MM.1S (cell line): Measurements from ENCODE around the gene SEMA3D.

Experiments used
- DNase-seq: peaks from one replicate; pipeline ENCODE4 v3.0.0-alpha.2; 2015
- H2AFZ ChIP-seq: fragments of 300-600 bp; sonication (generic); 2 replicates; pipeline ENCODE4 v1.6.0; 2016; ENCODE audit warnings: antibody characterized with exemption, low read length
- H3F3A ChIP-seq: fragments of 300-600 bp; sonication (generic); 2 replicates; pipeline ENCODE4 v1.6.1; 2016; ENCODE audit warnings: mild to moderate bottlenecking, antibody characterized with exemption, low read length, moderate library complexity, mixed read lengths; ENCODE audit not compliant: insufficient read depth
- H3K27ac ChIP-seq: fragments of 300-600 bp; sonication (generic); 2 replicates; pipeline ENCODE4 v1.5.1; 2016; ENCODE audit warnings: mild to moderate bottlenecking, low read length
- H3K27me3 ChIP-seq: fragments of 300-600 bp; sonication (generic); replicated peaks from 2 replicates; pipeline ENCODE4 v1.6.0; 2016; ENCODE audit warnings: low read length; ENCODE audit not compliant: insufficient read depth
- H3K36me3 ChIP-seq: fragments of 300-600 bp; sonication (generic); replicated peaks from 2 replicates; pipeline ENCODE4 v1.6.1; 2016; ENCODE audit warnings: mild to moderate bottlenecking, low read length, mixed read lengths; ENCODE audit not compliant: insufficient read depth
- H3K4me1 ChIP-seq: fragments of 300-600 bp; sonication (generic); 2 replicates; pipeline ENCODE4 v1.6.1; 2016; ENCODE audit warnings: low read length, mixed read lengths
- H3K4me2 ChIP-seq: fragments of 300-600 bp; sonication (generic); 2 replicates; pipeline ENCODE4 v1.6.0; 2016; ENCODE audit warnings: low read depth, low read length
- H3K4me3 ChIP-seq: fragments of 300-600 bp; sonication (generic); 2 replicates; pipeline ENCODE4 v1.5.1; 2016; ENCODE audit warnings: low read length, mixed read lengths
- H3K79me2 ChIP-seq: fragments of 300-600 bp; sonication (generic); 2 replicates; pipeline ENCODE4 v1.6.1; 2016; ENCODE audit warnings: mixed run types, low read length, mixed read lengths
- H3K9ac ChIP-seq: fragments of 300-600 bp; sonication (generic); 2 replicates; pipeline ENCODE4 v1.6.1; 2016; ENCODE audit warnings: low read length, mixed read lengths
- H3K9me2 ChIP-seq: fragments of 300-600 bp; sonication (generic); replicated peaks from 2 replicates; pipeline ENCODE4 v1.6.1; 2016; ENCODE audit warnings: mild to moderate bottlenecking, low read length, mixed read lengths; ENCODE audit not compliant: insufficient read depth
- H3K9me3 ChIP-seq: fragments of 300-600 bp; sonication (generic); replicated peaks from 2 replicates; pipeline ENCODE4 v1.6.1; 2016; ENCODE audit warnings: mild to moderate bottlenecking, low read length, mixed read lengths; ENCODE audit not compliant: insufficient read depth
- H4K20me1 ChIP-seq: fragments of 300-600 bp; sonication (generic); 2 replicates; pipeline ENCODE4 v1.6.1; 2016; ENCODE audit warnings: mild to moderate bottlenecking, low read length, moderate library complexity, mixed read lengths; ENCODE audit not compliant: insufficient read depth
- EZH2 ChIP-seq: fragments of 300-600 bp; sonication (generic); optimal IDR thresholded peaks from 2 replicates; pipeline ENCODE3; 2017; ENCODE audit warnings: low read depth, mild to moderate bottlenecking, antibody characterized with exemption, low read length, mixed read lengths
- EZH2phosphoT487 ChIP-seq: fragments of 300-600 bp; sonication (generic); IDR thresholded peaks from 2 replicates; pipeline ENCODE4 v1.6.1; 2018; ENCODE audit warnings: antibody characterized with exemption, low read length
- TF ChIP-seq, protein P1 (sequence below): fragments of 300-600 bp; sonication (generic); IDR thresholded peaks from 2 replicates; pipeline ENCODE4 v1.5.1; 2016; ENCODE audit warnings: antibody characterized with exemption, low read length, mixed read lengths

Gene SEMA3D

DNA sequence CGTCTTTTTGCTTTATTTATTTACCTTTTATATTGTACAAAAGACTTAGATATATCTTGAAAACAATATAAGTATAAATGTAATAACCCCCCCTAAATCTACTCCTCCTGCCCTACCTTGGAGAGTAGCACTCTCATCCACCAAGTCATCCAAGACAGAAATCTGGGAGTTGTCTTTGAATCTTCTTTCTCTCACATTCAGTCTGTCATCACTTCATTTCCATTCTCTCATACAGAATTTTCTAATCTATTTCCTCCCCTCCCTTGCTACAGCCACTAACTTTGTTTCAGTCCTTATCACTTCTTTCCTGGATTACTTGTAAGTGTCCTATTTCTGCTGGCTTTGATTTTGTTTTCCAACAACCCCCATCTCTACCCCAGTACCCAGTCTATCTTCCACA, 170.6 kb downstream of the SEMA3D start:
- Histone ChIP-seq H4K20me1 (no peaks in the 10 kb centered on the region), H3K79me2 (no peaks in the 10 kb centered on the region), H3K36me3 (no peaks in the 10 kb centered on the region), H3K27me3 (no peaks in the 10 kb centered on the region), H3K9me2 (no peaks in the 10 kb centered on the region), H3K27ac (no peak overlapping the region), H3K9me3 (no peaks in the 10 kb centered on the region), H3K4me2 (no peak overlapping the region), H3K9ac (no peak overlapping the region), H3F3A (no peaks in the 10 kb centered on the region), H3K4me3 (no peak overlapping the region), H2AFZ (no peak overlapping the region), H3K4me1 (no peaks in the 10 kb centered on the region)
- TF ChIP-seq, protein P1, sequence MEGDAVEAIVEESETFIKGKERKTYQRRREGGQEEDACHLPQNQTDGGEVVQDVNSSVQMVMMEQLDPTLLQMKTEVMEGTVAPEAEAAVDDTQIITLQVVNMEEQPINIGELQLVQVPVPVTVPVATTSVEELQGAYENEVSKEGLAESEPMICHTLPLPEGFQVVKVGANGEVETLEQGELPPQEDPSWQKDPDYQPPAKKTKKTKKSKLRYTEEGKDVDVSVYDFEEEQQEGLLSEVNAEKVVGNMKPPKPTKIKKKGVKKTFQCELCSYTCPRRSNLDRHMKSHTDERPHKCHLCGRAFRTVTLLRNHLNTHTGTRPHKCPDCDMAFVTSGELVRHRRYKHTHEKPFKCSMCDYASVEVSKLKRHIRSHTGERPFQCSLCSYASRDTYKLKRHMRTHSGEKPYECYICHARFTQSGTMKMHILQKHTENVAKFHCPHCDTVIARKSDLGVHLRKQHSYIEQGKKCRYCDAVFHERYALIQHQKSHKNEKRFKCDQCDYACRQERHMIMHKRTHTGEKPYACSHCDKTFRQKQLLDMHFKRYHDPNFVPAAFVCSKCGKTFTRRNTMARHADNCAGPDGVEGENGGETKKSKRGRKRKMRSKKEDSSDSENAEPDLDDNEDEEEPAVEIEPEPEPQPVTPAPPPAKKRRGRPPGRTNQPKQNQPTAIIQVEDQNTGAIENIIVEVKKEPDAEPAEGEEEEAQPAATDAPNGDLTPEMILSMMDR: no peak
- TF ChIP-seq EZH2phosphoT487: no peak
- no peak for TF ChIP-seq EZH2
- no peak for DNase-seq

DNA sequence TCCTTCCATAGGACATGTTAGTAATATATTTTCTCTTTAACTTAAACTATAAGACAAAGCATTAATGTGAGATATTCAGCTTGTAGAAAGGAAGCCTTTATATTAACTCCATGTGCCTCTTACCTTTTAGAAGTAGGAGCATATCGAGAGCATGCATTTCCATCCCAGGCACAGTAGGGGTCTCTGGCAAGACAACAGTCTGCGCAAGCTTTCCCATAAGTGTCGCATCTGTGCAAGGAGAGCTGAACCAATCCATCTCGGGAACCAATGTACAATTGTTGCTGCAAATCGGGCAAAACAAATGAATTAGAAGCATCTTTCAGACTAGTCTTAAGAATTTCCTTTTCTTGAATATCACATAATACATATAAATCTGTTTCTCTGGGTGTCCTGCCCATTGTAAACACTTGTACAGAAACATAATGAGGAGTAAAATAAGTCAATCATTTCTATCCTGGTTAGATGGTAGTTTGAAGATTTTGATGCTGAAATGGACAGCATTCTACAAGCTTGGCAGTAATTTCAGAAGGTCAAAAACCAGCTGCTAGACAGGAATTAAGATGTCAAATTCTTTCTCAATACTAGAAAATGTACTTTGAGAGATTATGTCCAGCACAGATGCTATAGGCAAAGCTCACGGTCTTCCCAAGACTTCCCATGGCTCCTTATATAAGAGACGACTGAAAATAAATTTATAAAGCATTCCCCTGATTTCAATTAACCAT, 171.8 kb downstream of the SEMA3D start:
- Histone ChIP-seq H2AFZ (no peak overlapping the region), H3K9me2 (no peaks in the 10 kb centered on the region), H3K27me3 (no peaks in the 10 kb centered on the region), H3K27ac (no peak overlapping the region), H3K9me3 (no peaks in the 10 kb centered on the region), H3K4me3 (no peak overlapping the region), H3K4me2 (no peak overlapping the region), H3K79me2 (no peaks in the 10 kb centered on the region), H3F3A (no peaks in the 10 kb centered on the region), H3K9ac (no peak overlapping the region), H3K4me1 (no peaks in the 10 kb centered on the region), H4K20me1 (no peaks in the 10 kb centered on the region), H3K36me3 (no peaks in the 10 kb centered on the region)
- TF ChIP-seq, protein P1: no peak
- TF ChIP-seq EZH2phosphoT487: no peak
- no peak for TF ChIP-seq EZH2
- DNase-seq: no peak

GRCh38 chr7:85011127-85011526, 175.7 kb downstream of the SEMA3D start:
- H3K4me2 ChIP-seq: no peak overlapping the region
- TF ChIP-seq EZH2phosphoT487: no peak
- no peak for TF ChIP-seq EZH2
- H3K79me2 ChIP-seq: no peaks in the 10 kb centered on the region
- H3K4me1 ChIP-seq: no peaks in the 10 kb centered on the region
- no peaks in the 10 kb centered on the region for H3K9me2 ChIP-seq
- no peaks in the 10 kb centered on the region for H3F3A ChIP-seq
- no peak overlapping the region for H3K27ac ChIP-seq
- H3K27me3 ChIP-seq: no peaks in the 10 kb centered on the region
- H3K4me3 ChIP-seq: no peak overlapping the region
- H4K20me1 ChIP-seq: no peaks in the 10 kb centered on the region
- no peak for DNase-seq
- no peak overlapping the region for H2AFZ ChIP-seq
- no peaks in the 10 kb centered on the region for H3K9me3 ChIP-seq
- H3K9ac ChIP-seq: no peak overlapping the region
- H3K36me3 ChIP-seq: no peaks in the 10 kb centered on the region

DNA sequence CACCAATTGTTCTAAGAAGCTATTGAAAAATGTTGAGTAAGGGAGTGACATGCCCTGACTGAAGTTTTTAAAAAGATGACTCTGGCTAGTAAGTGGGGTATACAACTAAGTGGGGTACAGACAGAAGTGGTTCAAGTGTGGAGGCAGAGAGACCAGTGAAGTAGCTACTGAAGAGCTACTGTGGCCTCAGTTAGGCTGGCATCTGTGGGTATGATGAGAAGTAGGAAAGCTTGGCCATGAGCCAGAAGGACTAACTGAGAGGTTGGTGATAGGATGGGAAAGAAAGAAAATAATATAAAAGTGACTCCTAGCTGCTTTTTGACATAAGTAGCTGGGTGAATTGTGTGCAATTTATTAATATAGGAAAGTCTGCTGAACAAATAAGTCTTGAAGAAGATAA, 176.6 kb downstream of the SEMA3D start:
- H3K27me3 ChIP-seq: no peaks in the 10 kb centered on the region
- H3K9me3 ChIP-seq: no peaks in the 10 kb centered on the region
- no peak for DNase-seq
- H3K9me2 ChIP-seq: no peaks in the 10 kb centered on the region
- no peaks in the 10 kb centered on the region for H3F3A ChIP-seq
- H3K9ac ChIP-seq: no peak overlapping the region
- TF ChIP-seq EZH2phosphoT487 (no peak), EZH2 (no peak)
- H3K4me3 ChIP-seq: no peak overlapping the region
- H3K4me1 ChIP-seq: no peaks in the 10 kb centered on the region
- no peaks in the 10 kb centered on the region for H3K79me2 ChIP-seq
- no peaks in the 10 kb centered on the region for H4K20me1 ChIP-seq
- no peak overlapping the region for H3K4me2 ChIP-seq
- no peak overlapping the region for H2AFZ ChIP-seq
- H3K36me3 ChIP-seq: no peaks in the 10 kb centered on the region
- no peak overlapping the region for H3K27ac ChIP-seq
